GM18520 (cell line): ENCODE measurements around the gene ZCWPW1.
"Not testable (repeated sequence)": the region's sequence is repeated elsewhere in the genome, so short reads cannot be mapped to it uniquely, and the experiment has no call there.

Experiments
- ATAC-seq: cut with Tn5 transposase; IDR thresholded peaks from one replicate; pipeline ENCODE4 v1.9.1; 2021; ENCODE audit not compliant: unreplicated experiment

The ZCWPW1 gene

GRCh38 chr7:100455206-100455605 is 26.7 kb upstream of the ZCWPW1 start:
- no peak for ATAC-seq

GRCh38 chr7:100453854-100454253 is 25.4 kb upstream of the ZCWPW1 start:
- ATAC-seq = not testable (repeated sequence)

- no peak for ATAC-seq
These were observed 24.0 kb upstream of the ZCWPW1 start for GRCh38 chr7:100452513-100452912.

GRCh38 chr7:100449190-100449795 is 20.8 kb upstream of the ZCWPW1 start:
- no peak for ATAC-seq

GRCh38 chr7:100447363-100447762 is 18.9 kb upstream of the ZCWPW1 start:
- not testable (repeated sequence) for ATAC-seq

GRCh38 chr7:100446040-100446439 is 17.5 kb upstream of the ZCWPW1 start:
- ATAC-seq = no peak

- no peak for ATAC-seq
These were observed 16.1 kb upstream of the ZCWPW1 start for GRCh38 chr7:100444311-100445278.

- no peak for ATAC-seq
These were observed 14.8 kb upstream of the ZCWPW1 start for GRCh38 chr7:100443096-100443840.

GRCh38 chr7:100441641-100442535 is 13.4 kb upstream of the ZCWPW1 start:
- no peak for ATAC-seq

- not testable (repeated sequence) for ATAC-seq
These were observed 10.7 kb upstream of the ZCWPW1 start for GRCh38 chr7:100439244-100439643.

- not testable (repeated sequence) for ATAC-seq
These were observed 10.2 kb upstream of the ZCWPW1 start for GRCh38 chr7:100438731-100439130.

GRCh38 chr7:100438172-100438571 is 9.7 kb upstream of the ZCWPW1 start:
- no peak for ATAC-seq

- ATAC-seq = no peak
These were observed 8.9 kb upstream of the ZCWPW1 start for GRCh38 chr7:100437150-100438100.

- ATAC-seq = peak; percentile 19
These were observed 7.2 kb upstream of the ZCWPW1 start for GRCh38 chr7:100435401-100436304.

- ATAC-seq = no peak
These were observed 6.0 kb upstream of the ZCWPW1 start for GRCh38 chr7:100434297-100435144.

GRCh38 chr7:100433592-100434296 is 5.2 kb upstream of the ZCWPW1 start:
- no peak for ATAC-seq

GRCh38 chr7:100433276-100433591 is 4.7 kb upstream of the ZCWPW1 start:
- ATAC-seq = no peak
